HG03103 (cell line): ENCODE results near the gene SH2D1B.

ENCODE experiments used
- ATAC-seq: cut with Tn5 transposase; IDR thresholded peaks from one replicate; pipeline ENCODE4 v1.9.1; 2021; ENCODE audit warnings: low read depth; ENCODE audit not compliant: unreplicated experiment

SH2D1B gene

DNA sequence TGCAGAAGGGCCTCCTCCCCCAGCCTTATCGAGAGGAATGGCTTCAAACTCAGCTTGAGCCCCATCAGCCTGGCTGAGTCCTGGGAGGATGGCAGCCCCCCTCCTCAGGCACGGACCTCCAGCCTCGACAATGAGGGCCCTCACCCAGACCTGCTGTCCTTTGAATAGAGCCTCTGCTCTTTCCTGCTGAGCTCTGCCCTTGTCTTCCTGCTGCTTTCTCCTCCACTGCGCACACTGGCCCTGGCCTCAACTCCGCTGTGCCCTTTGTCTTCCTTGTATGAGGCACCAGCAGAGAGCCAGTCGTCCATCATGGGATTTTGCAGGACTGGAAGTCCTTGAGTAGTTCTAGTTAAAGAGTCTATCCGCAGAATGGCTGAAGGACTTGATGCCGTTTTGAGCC, 28.4 kb downstream of the SH2D1B start:
- ATAC-seq: no peak

DNA sequence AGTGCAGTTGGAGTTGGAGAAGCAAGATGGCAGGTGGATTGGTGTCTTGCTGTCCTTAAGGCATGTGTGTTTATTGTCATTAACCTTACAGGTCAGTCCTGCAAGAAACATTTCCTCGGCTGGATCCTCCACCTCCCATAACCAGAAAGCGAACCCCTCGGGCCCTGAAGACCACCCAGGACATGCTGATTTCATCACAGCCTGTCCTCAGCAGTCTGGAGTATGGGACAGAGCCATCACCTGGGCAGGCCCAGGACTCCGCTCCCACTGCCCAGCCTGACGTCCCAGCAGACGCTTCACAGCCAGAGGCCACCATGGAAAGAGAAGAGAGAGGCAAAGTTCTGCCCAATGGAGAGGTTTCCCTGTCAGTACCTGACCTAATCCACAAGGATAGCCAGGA, 28.8 kb downstream of the SH2D1B start:
- no peak for ATAC-seq

- no peak for ATAC-seq
These were observed 29.8 kb downstream of the SH2D1B start for GRCh38 chr1:162381941-162382750.

DNA sequence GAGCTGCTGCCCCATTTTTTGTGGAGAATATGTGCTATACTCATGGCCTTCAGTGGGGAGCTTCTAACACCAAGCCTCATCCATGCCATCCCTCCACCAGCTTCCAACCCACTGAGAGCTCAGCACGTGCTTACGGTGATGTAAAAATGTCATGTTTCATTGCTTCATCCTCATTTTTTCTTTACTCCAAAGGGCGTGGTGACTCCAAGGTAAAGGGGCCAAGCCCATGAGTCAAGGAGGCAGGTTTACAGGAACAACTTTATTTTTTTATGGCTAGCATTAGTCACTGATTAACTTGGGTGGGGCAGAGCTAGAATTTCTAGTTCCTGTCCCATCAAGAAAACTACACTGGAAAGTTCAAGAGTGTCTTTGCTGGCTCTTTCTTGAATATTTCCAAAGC, 30.6 kb downstream of the SH2D1B start, which contains the start of gene C1orf226:
TSS of gene C1orf226 (plus strand) at position 346 of the 400 bp plus-strand sequence. CDS start 174 bp downstream, outside the sequence.
- ATAC-seq: no peak

DNA sequence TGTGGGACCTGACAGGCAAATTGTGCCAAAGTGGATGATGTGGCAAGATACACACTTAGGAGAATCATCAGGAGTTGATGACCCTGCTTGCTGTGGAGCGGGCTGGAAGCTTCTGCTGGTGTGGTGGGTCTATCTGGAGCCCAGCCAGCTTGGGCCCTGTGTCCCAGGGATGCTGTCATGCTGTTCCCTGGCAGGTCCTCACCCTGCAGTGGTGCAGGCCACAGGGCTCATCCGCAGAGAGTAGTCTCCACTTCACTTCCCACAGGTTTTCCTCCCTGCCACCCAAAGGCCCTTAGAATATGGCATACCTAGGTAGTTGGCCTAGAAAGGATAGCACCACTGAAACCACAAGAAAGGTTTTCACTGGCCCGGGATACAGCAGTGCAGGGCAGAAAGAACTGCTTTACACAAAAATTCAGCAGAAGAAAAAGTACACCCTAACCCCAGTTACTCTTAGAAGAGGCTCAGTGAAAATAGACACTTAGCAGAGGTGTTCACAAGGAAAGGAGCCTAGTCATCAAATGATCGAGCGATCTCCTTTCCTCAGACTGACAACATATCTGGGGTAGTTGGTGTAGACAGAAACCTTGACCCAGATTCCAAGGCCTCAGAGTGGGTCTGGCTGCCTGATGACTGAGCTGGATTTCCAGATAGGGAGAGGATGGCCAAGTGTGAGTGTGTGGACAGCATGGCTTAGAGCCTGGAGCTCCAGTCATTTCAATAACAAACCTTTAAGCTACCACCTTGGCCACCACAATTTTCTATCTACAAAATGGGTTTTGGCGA, 31.7 kb downstream of the SH2D1B start:
- ATAC-seq: no peak

DNA sequence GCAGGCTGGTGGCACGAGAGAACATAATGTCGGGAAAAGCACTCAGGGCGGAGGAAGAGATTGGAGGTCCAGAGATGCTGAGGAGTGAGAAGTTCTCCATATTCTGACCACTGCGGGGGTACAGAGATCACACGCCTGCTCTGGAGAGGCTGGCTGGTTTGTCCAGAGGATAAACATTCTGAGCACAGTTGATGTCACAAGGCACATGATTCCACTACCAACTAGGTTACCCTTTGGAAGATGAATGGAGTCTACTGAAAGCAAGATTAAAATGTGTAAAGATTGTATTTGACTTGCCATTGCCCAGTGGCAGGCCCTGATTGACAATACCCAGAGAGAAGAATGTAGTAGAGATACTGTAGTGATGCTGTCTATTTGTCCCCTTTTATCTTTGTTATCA, 35.2 kb downstream of the SH2D1B start, which contains the start of gene SPATA46:
TSS of gene SPATA46 (minus strand) at position 164 of the 400 bp plus-strand sequence. CDS start at position 100, 64 bp downstream.
- no peak for ATAC-seq

DNA sequence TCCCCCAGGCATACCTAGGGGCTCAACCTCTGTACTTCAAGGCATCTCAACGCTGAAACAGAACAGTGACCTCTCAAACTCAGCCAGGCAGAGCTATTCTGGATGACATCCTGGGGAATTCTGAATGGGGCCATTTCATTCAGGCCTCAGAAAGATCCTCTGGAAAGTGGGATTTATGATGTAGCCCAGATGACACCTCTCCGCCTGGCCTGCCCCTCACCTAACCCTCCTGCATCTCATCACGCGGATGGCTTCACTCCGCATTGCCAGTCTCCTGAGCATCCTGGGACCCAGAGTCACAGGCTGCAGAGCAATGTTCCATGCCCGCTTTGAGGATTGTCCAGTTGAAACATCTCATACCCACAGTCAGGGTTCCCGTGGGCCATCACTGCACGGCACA, 36.5 kb downstream of the SH2D1B start:
- ATAC-seq: no peak

DNA sequence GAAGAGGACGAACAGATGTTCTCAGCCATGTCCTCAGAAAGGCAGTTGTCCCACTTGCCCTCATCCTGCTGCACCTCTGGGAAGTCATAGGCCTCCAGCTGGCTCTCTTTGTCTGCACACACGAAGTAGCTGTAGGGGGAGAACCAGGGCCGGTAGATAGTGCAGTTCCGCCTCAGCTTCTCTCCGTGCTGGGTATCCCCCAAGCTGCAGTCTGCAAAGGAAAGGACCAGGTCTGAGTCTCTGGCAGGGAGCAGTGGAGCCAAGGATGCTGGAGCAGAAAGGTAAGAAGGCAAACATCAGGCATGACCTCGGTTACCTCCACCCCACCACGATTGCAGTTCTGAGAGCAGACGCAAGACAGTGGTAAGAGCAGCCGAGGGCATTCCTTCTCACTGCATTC, 37.5 kb downstream of the SH2D1B start:
- no peak for ATAC-seq

GRCh38 chr1:162373541-162374260, 38.2 kb downstream of the SH2D1B start:
- no peak for ATAC-seq

- ATAC-seq: no peak
These were observed 38.9 kb downstream of the SH2D1B start for GRCh38 chr1:162373072-162373427.

GRCh38 chr1:162372159-162373071, 39.5 kb downstream of the SH2D1B start:
- no peak for ATAC-seq

DNA sequence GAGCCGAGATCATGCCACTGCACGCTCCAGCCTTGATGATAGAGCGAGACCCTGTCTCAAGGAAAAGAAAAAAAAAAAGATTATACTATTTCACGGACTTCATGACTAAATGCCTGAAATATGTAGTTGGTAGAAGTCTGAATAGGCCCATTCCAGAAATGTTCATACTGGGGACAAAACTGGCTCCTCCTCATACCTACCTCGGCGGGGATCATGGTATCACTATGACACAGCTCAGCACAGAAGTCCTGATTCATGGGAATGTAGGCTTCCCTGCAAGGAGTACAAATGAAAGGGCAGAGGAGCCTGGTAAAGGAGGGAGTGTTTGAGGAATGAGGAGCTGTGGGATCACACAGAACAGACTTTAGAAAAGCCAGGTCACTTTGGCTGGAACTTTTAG, 40.3 kb downstream of the SH2D1B start:
- no peak for ATAC-seq

- no peak for ATAC-seq
These were observed 41.2 kb downstream of the SH2D1B start for GRCh38 chr1:162370721-162371120.

- no peak for ATAC-seq
These were observed 41.8 kb downstream of the SH2D1B start for GRCh38 chr1:162370161-162370560.

- ATAC-seq: no peak
These were observed 42.4 kb downstream of the SH2D1B start for GRCh38 chr1:162369571-162369970.

DNA sequence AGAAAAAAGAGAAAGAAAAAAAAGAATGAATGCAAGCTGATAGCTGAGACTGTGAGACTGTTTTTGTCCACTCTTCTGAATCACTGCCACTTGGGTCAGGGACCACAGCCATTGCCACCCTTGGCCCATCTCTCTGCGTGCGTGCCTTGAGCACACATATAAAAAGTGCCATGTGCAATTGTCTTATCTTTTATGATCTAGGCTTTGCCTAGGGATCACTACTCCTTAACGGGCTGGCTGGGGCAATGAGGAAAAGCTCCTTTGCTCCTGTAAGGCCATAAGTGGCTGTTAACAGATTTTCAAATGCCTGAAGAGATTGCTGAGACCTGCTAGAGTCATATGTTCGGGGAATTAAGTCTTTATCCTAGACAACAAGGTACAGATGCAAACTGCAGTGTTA, 43.5 kb downstream of the SH2D1B start:
- no peak for ATAC-seq

- no peak for ATAC-seq
These were observed 44.2 kb downstream of the SH2D1B start for GRCh38 chr1:162367772-162368171.

GRCh38 chr1:162367073-162367472, 44.9 kb downstream of the SH2D1B start:
- ATAC-seq: no peak

- ATAC-seq: no peak
These were observed 45.3 kb downstream of the SH2D1B start for GRCh38 chr1:162366671-162367070.

GRCh38 chr1:162366149-162366548, 45.8 kb downstream of the SH2D1B start:
- no peak for ATAC-seq
